ENCODE data around the gene ABHD2.
"Not testable (repeated sequence)": the region's sequence is repeated elsewhere in the genome, so short reads cannot be mapped to it uniquely, and the experiment has no call there.

Gene ABHD2

GRCh38 chr15:89136818-89137772 is 48.8 kb downstream of the ABHD2 start:
- H3K4me3 ChIP-seq (ENCODE audit: low read depth, low read length): no peak overlapping the region

- no peak overlapping the region for H3K4me3 ChIP-seq (ENCODE audit: low read depth, low read length)
These were observed 49.7 kb downstream of the ABHD2 start for GRCh38 chr15:89137926-89138325.

- no peak overlapping the region for H3K4me3 ChIP-seq (ENCODE audit: low read depth, low read length)
These were observed 50.9 kb downstream of the ABHD2 start for GRCh38 chr15:89138999-89139612.

GRCh38 chr15:89139613-89140499 is 51.6 kb downstream of the ABHD2 start:
- H3K4me3 ChIP-seq (ENCODE audit: low read depth, low read length): no peak overlapping the region

- no peak overlapping the region for H3K4me3 ChIP-seq (ENCODE audit: low read depth, low read length)
These were observed 52.3 kb downstream of the ABHD2 start for GRCh38 chr15:89140595-89140994.

- H3K4me3 ChIP-seq (ENCODE audit: low read depth, low read length): not testable (repeated sequence)
These were observed 52.9 kb downstream of the ABHD2 start for GRCh38 chr15:89141159-89141558.

GRCh38 chr15:89141885-89142284 is 53.6 kb downstream of the ABHD2 start:
- H3K4me3 ChIP-seq (ENCODE audit: low read depth, low read length): no peak overlapping the region

GRCh38 chr15:89142423-89142822 is 54.2 kb downstream of the ABHD2 start:
- H3K4me3 ChIP-seq (ENCODE audit: low read depth, low read length): no peak overlapping the region

- no peak overlapping the region for H3K4me3 ChIP-seq (ENCODE audit: low read depth, low read length)
These were observed 55.4 kb downstream of the ABHD2 start for GRCh38 chr15:89143503-89144162.

GRCh38 chr15:89144491-89144890 is 56.2 kb downstream of the ABHD2 start:
- no peak overlapping the region for H3K4me3 ChIP-seq (ENCODE audit: low read depth, low read length)

GRCh38 chr15:89146366-89146765 is 58.1 kb downstream of the ABHD2 start:
- H3K4me3 ChIP-seq (ENCODE audit: low read depth, low read length): no peak overlapping the region

- no peak overlapping the region for H3K4me3 ChIP-seq (ENCODE audit: low read depth, low read length)
These were observed 59.9 kb downstream of the ABHD2 start for GRCh38 chr15:89148126-89148525.

- H3K4me3 ChIP-seq (ENCODE audit: low read depth, low read length): no peak overlapping the region
These were observed 61.3 kb downstream of the ABHD2 start for GRCh38 chr15:89149501-89150101.

- no peak overlapping the region for H3K4me3 ChIP-seq (ENCODE audit: low read depth, low read length)
These were observed 62.0 kb downstream of the ABHD2 start for GRCh38 chr15:89150287-89150686.

GRCh38 chr15:89150762-89151664 is 62.8 kb downstream of the ABHD2 start:
- H3K4me3 ChIP-seq (ENCODE audit: low read depth, low read length): no peak overlapping the region

- no peak overlapping the region for H3K4me3 ChIP-seq (ENCODE audit: low read depth, low read length)
These were observed 66.9 kb downstream of the ABHD2 start for GRCh38 chr15:89155122-89155521.

GRCh38 chr15:89155656-89156055 is 67.4 kb downstream of the ABHD2 start:
- no peak overlapping the region for H3K4me3 ChIP-seq (ENCODE audit: low read depth, low read length)

GRCh38 chr15:89157061-89157460 is 68.8 kb downstream of the ABHD2 start:
- no peak overlapping the region for H3K4me3 ChIP-seq (ENCODE audit: low read depth, low read length)

- H3K4me3 ChIP-seq (ENCODE audit: low read depth, low read length): no peak overlapping the region
These were observed 69.8 kb downstream of the ABHD2 start for GRCh38 chr15:89157918-89158564.

All from iPS-11a (cell line).